GM19351 (cell line): Measurements from ENCODE around the gene COX6B2.

Source experiments
- ATAC-seq: cut with Tn5 transposase; IDR thresholded peaks from one replicate; pipeline ENCODE4 v1.9.1; 2021; ENCODE audit warnings: mild to moderate bottlenecking, moderate library complexity; ENCODE audit not compliant: unreplicated experiment

COX6B2 gene

DNA sequence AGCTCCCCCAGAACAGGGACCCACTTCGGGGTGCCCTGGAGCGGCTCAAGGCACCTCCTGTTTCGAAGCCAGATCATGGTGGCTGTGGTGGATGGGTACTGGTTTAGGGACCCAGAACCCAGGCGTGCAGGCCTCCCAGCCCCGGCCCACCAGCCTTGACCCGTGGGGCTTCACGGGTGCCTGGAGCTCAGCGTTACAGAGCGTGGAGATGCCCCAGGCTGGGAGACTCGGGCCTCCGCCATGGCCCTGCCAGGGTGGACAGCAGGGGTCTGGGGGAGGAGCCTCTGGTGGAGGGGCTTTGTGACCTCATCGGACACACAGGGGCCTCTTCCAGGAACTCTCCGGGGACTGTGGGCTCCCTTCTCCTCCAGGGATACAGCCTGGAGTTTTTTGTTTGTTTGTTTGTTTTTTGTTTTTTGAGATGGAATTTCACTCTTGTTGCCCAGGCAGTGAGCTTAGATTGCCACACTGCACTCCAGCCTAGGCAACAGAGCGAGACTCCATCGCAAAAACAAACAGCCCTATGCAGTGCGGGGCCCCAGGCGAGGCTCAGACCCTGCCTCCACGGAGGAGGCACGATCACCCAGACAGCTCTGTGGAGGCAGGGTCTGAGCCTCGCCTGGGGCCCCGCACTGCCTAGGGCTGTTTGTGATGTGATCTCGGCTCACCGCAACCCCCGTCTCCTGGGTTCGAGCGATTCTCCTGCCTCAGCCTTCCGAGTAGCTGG is 8.6 kb upstream of the COX6B2 start, which contains the start of gene GARIN5B:
Gene GARIN5B, minus strand, starts transcription at position 271 of the 727 bp plus-strand sequence. Its CDS starts 194 bp downstream, at position 77.
- no peak for ATAC-seq

DNA sequence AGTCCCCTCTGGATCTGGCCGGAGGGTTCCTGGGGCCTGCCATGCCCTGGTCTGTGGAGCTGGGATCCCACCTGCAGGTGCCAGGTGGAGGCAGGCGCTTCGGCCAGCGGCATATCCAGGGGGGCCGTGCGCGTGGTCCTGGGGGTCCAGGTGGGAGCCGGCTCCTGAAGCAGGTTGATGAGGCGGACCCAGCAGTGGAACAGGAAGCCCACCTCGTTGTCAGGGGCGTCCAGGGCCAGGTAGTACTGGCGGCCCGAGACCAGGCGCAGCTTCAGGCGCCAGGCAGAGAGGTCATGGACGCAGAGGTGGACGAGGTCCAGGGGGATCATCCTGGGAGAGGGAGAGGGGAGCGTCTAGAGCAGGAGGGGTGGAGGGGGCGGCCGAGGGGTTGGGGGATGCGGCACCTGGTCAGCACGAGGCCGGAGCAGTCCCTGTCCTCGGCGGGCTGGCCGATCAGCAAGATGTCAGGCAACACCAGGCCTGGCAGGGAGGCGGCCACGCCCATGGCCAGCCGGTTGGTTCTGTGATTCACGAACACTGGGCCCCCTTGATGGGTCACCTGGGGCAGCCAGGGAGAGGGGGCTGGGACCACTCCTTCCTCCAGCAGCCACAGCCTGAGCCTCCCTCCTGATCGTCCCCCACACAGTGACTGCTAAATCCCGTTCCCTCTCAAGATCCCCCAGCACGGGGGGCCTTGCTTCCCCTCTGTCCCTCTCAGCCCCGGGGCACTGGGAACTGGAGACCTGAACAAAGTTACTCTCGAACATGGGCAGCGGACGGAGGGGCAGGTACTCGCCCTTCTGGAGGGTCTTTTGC is 7.9 kb upstream of the COX6B2 start:
- no peak for ATAC-seq

DNA sequence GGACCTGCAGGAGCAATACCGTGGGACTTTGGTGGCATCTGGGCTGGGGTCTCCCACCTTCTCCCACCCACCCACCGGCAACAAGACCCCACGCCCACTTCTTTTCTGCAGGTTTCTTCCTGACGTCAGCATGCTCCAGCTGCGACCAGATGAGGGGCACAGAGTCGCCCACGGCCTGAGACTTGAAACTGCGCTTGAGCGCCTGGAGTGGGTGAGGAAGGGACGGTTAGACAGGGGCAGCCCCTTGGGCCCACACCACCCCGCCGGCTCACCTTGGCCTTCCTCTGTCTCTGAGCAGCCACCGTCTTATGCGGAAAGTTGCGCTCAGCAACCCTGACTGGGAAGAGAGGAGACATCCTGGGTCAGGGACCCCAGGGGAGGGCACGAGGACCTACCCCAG is 6.4 kb upstream of the COX6B2 start:
- no peak for ATAC-seq

DNA sequence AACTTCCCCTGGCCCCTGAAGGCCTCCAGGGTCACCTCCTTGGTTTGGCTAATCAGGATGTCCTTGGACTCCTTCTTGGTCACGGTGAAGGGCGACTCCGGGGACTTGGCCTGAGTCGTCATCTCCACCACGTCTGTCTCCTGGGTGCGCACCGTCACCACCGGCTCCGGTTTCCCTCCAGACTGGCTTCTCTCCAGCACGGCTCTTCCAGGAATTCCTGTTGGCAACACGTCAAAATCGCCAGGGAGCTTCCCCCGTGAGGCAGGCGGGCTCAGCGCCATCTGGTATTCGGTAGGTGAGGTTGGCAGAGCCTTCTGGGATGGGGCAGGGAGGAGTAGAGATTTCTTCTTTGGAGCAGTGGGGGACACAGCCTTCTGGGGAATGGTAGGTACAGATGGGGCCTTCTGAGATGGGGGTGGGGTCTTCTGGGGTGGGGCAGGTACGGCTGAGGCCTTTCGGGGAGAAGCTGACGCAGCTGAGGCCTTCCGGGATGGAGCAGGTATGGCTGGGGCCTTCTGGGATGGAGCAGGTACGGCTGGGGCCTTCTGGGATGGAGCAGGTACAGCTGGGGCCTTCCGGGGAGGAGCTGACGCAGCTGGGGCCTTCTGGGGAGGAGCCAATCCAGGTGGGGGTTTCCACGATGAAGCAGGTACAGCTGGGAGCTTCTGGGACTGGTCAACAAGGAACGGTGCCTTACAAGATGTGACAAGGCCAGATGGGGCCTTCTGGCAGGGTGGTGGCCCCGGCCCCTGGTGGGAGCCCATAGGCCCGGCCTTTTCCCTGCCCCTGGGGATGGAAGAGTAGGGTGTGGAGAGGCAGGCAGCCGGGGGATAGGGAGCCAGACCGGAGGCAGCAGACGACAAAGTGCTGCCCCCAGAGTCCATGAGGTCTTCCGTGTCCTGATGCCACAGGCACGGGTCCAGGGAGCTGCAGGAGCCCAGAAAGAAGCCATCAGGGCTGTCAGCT is 4.7 kb upstream of the COX6B2 start:
- no peak for ATAC-seq

DNA sequence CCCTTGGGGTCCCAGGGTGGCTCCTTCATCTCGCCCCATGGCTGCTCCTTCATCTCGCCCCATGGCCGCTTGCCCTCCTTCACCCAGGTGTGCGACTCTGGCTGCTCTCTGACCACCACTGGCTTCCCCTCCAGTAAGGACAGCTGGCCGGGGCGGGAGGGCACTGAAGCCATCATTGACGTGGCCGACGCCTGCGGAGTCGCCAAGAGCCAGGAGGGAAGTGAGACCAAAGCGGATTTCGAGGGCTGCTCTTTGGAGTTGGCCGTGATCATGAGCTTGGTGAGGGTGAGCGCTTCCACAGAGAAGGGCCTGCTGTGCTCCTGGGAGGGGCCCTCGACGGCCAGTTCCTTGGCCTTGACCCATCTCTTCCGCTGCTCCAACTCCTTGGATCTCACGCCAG is 4.0 kb upstream of the COX6B2 start:
- no peak for ATAC-seq

DNA sequence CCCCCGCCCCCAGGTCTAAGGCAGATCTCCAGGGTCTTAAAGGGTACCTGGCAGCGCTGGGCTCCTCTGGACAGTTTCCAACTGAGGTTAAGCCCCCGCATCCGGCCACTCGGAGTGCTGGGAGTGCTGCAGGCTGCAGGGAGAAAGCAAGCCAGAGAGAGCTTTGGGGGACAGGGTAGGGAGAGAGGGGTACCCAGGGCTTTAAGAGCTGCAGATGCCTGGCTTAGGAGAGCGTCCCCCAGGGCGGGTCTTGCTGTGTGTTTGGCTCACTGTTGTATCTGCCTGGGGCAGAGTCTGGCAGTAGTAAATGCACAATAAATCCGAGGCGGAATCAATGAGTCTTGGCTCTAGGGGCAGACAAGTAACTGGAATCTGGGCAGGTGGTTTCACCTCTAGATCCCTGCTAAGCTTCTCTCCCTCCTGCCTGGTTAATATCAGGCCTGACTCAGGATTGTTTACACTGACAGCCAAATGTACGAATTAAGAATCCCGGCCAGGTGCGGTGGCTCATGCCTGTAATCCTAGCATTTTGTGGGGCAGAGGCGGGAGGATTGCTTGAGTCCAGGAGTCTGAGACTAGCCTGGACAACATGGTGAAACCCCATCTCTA is 798 bp upstream of the COX6B2 start:
- ATAC-seq = no peak

DNA sequence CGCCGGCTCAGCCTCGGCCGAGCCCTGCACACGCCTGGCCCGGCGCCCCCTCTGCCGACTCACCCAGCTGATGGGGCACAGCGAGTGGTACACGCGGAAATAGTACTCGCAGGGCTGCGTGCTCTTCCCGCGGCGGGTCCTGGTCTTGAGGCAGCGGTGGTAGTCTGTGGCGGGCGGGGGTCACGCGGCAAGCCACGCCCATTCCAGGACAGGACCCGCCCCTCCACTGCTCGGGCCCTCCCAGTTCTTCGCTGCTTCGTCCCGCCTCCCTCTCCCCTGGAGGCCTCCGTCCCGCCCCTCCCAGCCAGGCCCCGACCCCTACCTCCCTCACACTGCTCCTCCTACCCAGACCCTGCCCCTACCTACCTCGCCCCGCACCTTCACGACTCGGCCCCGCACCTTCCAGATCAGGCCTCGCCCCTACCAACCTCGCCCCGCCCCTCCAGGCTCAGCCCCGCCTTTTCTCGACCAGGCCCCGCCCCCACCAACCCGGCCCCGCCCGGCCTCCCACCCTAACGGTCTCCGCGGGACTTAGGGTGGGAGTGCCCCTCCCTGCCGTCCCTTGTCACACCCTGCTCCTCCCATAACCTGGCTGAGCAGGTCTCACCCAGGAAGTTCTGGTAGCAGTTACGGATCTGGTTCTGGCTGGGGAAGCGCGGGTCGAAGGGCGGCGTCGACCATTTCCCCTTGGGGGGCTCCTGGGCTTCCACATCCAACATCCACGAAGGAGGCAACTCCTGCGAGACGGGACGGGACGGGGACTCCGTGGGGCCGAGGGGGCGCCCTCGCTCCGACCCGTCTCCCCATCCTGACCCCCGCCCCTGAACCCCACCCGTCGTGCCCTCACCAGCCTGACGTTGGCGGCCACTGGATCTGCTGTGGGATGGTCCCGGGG is 469 bp downstream of the COX6B2 start:
- no peak for ATAC-seq

DNA sequence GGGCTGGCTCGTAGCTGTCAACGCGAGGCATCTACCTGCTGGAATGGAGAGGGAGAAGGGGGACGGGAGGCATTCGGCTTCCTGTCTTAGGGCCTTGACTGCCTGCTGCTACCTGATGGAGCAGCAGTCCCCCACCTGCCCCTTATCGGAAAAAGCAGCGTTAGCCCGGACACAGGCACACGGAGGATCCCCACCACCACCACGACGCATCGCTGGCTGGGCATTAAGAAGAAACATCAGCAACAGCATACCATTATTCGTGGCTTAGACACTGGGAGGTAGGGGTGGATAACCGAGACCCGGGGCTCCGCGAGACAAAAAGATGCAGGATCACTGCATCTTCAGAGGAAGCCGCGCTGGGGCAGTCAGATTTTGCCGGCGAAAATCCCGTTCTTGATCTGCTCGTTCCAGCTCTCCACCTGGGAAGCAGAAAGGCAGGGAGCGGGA is 1.1 kb downstream of the COX6B2 start:
- ATAC-seq = no peak

DNA sequence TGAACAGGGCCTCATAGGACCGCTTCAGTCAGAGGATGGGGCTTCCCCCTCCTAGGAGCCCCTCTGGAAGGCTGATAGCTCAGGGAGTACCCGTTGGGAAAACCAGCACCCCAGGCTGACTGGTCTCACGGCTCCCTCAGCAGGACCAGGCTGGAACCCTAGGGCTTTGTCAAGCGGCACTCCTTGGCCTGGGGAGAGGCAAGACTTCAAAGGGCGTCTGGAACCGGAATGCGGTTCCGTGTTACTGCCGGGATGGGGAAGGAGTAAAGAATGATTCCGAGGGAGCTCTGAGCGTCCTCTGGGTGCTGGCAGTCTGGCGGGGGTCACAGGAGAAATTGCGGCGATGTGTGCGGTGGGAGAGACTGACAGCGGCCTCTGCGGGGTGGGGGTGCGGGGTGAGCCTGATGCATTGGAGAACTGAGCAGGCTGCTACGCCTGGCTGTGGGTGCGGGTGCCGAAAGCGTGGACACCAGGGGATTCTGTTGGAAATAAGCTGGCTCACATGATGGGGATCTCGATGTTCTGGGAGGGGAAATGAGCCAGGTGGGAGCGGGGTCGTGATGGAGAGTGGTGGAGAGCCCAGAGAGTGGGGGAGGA is 1.9 kb downstream of the COX6B2 start:
- no peak for ATAC-seq

DNA sequence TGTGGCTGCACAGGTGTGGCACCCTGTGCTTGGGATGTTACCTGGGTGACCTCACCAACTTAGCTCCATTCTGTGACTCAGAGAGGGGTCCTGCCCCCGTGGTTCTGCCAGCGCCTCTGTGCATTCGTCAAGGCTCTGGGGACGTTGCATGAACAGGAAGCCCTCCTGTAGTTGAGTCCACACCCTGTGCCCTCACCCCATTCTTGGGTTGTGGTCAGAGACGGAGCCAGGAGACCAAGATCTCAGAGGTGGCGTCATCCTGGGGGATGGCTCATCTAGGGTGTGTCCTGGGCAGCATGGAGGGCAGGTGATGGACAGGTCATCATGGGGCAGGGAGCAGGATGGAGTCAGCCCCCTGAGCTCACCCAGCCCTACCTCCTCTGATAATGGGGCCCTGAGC is 2.5 kb downstream of the COX6B2 start:
- no peak for ATAC-seq

DNA sequence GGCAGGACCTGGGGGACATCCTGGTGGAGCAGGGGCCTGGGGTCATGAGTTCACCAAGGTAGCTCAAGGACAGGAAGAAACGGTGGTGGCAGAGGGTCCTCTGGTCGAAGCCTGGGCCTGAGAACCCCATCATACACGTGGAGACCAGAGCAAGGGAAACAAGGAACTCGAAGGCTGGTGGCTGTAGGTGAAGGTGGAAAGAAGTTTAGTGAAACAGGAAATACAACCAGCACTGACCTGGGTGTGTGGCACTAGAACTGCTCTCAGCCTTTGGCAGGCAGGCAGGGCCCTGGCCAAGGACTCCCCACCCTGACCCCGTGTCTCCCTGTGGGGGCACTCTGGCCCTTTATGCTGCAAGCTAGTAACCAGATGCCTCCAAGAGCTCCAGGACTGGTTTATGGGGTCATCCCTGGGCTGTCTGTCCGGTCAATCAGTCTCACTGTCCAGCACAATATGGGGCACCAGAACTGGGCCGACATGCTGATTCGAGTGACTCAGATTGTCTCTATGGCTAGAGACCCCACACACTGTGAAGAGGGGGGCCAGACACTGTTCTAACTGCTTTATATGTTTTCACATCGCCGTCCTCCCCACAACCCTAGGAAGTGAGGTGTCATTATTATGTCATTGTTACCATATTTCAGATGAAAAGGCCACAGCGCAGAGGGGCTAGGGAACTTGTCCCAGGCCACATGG is 3.8 kb downstream of the COX6B2 start:
- no peak for ATAC-seq

DNA sequence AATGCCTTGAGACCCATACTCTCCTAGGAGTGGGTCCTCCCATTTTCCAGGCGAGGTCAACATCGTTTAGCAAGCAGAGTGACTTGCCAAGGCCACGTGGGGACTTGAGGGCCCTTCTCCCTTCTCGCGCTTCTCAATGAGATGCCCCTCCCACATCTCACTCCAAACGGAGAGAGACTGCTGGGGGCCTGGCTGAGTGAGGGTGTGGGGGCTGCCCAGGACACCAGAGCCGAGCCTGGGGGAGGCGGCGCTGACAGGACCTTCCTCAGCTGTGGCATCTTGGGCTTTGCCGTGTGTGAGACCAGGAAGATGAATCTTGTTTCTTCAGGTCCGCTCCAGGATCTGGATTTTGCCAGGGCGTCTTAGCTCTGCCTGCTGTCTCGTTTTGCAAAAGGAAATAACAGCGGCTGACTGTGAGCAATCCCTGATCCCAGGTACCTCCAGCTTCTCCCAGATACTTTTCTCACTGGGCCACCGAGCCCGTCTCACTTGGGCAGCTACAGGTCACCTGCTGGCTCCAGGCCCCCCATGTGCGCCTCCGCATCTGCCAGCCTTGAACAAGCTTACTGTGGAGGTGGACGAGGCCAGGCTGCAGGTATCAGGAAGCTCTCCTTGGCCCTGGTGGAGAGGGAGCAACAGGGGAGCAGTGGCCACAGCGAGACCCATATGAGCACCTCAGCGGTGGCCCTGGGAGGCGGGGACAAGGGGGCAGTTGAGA is 6.0 kb downstream of the COX6B2 start:
- ATAC-seq = no peak

DNA sequence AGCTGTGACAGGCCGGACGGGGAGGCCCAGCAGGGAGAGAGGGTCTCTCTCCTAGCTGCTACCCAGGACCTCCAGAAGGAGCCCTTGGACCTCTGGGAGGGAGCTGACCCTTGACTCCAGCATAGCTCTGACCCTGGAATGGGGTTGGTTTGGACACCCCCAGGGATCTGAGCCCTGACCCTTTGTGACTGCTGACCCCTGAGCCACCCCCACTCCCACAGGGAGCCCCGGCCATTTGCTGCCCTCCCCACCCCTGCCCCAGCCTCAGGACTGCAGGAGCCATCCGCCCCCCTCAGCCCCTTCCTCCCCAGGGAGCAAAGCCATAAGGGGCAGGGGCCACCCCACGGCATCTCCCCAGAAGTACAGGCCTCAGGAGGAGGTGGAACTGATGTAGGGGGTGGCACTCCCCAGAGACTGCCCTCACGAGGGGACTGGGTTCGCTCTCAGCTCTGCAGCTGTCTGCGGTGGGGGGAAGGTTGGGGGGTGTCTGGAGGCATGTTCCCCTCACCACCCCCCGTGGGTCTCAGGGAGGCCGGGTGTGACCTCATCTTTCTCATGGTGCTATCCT is 7.0 kb downstream of the COX6B2 start:
- no peak for ATAC-seq

DNA sequence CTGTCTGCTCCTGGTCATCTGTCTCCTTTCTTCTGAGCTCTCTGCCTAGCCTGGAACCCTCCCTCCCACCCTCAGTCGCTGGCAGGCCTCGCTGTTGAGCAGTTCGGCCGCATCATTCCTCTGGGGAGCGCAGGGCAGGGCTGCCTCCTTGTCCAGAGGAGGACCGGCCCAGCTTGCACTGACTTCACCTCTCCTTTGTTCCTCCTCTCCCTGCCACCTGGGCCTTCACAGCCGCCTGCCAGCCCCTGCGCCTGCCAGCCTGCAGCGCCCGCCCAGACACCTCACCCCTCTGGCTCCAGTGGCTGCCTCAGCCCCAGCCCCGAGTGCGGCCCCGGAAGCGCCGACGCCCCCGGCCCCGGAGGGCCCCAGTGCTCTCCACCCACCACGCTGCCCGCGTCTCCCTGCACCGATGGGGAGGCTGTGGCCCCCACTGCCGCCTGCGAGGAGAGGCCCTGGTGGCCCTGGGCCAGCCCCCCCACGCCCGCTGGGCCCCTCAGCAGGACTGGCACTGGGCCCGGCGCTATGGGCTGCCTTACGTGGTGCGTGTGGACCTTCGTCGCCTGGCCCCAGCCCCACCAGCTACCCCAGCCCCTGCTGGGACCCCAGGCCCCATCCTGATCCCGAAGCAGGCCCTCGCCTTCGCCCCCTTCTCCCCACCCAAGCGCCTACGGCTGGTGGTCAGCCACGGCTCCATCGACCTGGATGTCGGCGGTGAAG is 7.6 kb downstream of the COX6B2 start:
- ATAC-seq = no peak

DNA sequence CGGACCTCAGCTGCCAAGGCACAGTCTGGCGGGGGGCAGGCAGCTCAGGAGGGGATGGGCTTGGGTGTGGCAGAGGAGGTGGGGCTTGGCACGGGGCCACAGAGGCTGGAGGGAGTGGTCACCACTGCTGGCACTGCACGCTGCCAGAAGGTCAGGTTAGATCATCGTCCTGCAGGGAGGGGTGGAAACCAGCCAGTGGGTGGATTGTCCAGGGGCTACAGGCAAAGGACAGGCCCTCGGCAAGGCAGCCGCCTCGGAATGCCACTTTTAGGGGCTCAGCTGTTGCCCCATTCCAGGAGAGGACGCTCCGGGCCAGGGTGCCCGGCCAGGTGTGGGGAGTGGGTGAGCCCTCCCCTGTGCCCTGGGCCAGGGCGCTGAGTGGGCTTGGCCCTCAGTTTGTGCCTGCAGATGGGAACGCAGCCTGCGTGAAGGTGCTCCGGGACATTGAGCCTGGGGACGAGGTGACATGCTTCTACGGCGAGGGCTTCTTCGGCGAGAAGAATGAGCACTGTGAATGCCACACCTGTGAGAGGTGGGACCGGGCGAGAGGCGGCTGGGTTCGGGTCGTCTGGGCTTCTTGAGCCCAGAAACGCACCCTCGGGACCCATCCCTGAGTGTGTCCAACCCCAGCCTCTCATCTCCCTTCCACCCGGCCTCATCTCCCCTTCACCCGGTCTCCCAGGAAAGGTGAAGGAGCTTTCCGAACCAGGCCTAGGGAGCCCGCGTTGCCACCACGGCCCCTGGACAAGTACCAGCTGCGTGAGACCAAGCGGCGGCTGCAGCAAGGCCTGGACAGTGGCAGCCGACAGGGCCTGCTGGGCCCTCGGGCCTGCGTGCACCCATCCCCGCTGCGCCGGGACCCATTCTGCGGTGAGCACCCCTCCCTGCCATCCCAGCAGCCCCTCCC is 8.4 kb downstream of the COX6B2 start:
- no peak for ATAC-seq
